HepG2 (cell line): ENCODE measurements around the gene DSTN. TPM values are rescaled to one million over a fixed set of nuclear protein-coding genes. Genes with fewer than 3 reads are reported as not detected.

Source experiments
- ADNP ChIP-seq: sonication (generic); formaldehyde crosslinking; IDR thresholded peaks from 2 replicates; pipeline ENCODE4 v1.4.0; 2020; ENCODE audit warnings: missing genetic modification reagents
- JUNB ChIP-seq: sonication (generic); formaldehyde crosslinking; IDR thresholded peaks from 2 replicates; pipeline ENCODE4 v1.8.0; 2022; ENCODE audit warnings: missing genetic modification reagents, mild to moderate bottlenecking, borderline replicate concordance
- NFIB ChIP-seq: sonication (generic); formaldehyde crosslinking; IDR thresholded peaks from 2 replicates; pipeline ENCODE4 v1.9.0; 2021; ENCODE audit warnings: missing genetic modification reagents, mild to moderate bottlenecking, borderline replicate concordance
- PCBP2 ChIP-seq: fragments of 200-400 bp; formaldehyde crosslinking; optimal IDR thresholded peaks from 2 replicates; pipeline ENCODE3; 2018; ENCODE audit warnings: low read length, low read depth; ENCODE audit not compliant: poor library complexity, severe bottlenecking
- REXO4 ChIP-seq: sonication (generic); formaldehyde crosslinking; IDR thresholded peaks from 2 replicates; pipeline ENCODE4 v1.8.0; 2022; ENCODE audit warnings: missing genetic modification reagents, mild to moderate bottlenecking, borderline replicate concordance
- RFX5 ChIP-seq: IDR thresholded peaks from 2 replicates; pipeline ENCODE4 v1.6.1; 2011; ENCODE audit warnings: low read depth, low read length, improper control_type of control experiment
- SMARCC2 ChIP-seq: fragments of 450-650 bp; IDR thresholded peaks from 2 replicates; pipeline ENCODE4 v1.6.1; 2017; ENCODE audit warnings: antibody characterized with exemption, mild to moderate bottlenecking
- STAG1 ChIP-seq: sonication (generic); formaldehyde crosslinking; IDR thresholded peaks from 2 replicates; pipeline ENCODE4 v1.4.0; 2020; ENCODE audit warnings: missing genetic modification reagents
- TAF1 ChIP-seq: sonication (generic); formaldehyde crosslinking; IDR thresholded peaks from 2 replicates; pipeline ENCODE4 v1.4.0; 2020; ENCODE audit warnings: missing genetic modification reagents
- TEAD3 ChIP-seq: optimal IDR thresholded peaks from 2 replicates; pipeline ENCODE3; 2016; ENCODE audit warnings: borderline replicate concordance
- ZNF136 ChIP-seq: sonication (generic); formaldehyde crosslinking; IDR thresholded peaks from 2 replicates; pipeline ENCODE4 v1.8.1; 2022; ENCODE audit warnings: low read depth, mild to moderate bottlenecking, moderate library complexity, missing genetic modification reagents
- ZNF557 ChIP-seq: sonication (generic); formaldehyde crosslinking; IDR thresholded peaks from 2 replicates; pipeline ENCODE4 v1.4.0; 2020; ENCODE audit warnings: missing genetic modification reagents
- ZNF615 ChIP-seq: sonication (generic); formaldehyde crosslinking; IDR thresholded peaks from 2 replicates; pipeline ENCODE4 v1.5.0; 2020; ENCODE audit warnings: mild to moderate bottlenecking, missing genetic modification reagents, borderline replicate concordance
- polyA plus RNA-seq, 8 experiments: library from polyadenylated mRNA; depleted of rRNA in 3 of 8; stranded (reverse) in 7 of 8; unstranded in 1 of 8; fragments of >200 nt; fragmentation: Illumina TruSeq in 4 of 8; extraction: Trizol in 4 of 8; gene quantifications; 2 replicates each; pipeline versions ENCODE4 v1.2.1 to v1.2.3, GENCODE V29; 2011 to 2016; ENCODE audit warnings: low read depth in 4 of 8, missing spikeins in 1 of 8, mixed read lengths in 1 of 8; ENCODE audit not compliant: insufficient read depth in 1 of 8
- total RNA-seq, 5 experiments: library from RNA; depleted of rRNA; stranded (reverse); fragments of >200 nt; fragmentation: Illumina TruSeq; extraction: Trizol; gene quantifications; 2 replicates each; pipeline ENCODE4 v1.2.3, GENCODE V29; 2016; ENCODE audit warnings: low read depth in 1 of 5
- TF ChIP-seq, protein P1 (sequence below): sonication (generic); formaldehyde crosslinking; IDR thresholded peaks from 2 replicates; pipeline ENCODE4 v1.5.0; 2020; ENCODE audit warnings: mild to moderate bottlenecking, missing genetic modification reagents, borderline replicate concordance
- TF ChIP-seq, protein P2 (sequence below): sonication (generic); formaldehyde crosslinking; IDR thresholded peaks from 2 replicates; pipeline ENCODE4 v1.9.0; 2021; ENCODE audit warnings: missing genetic modification reagents, borderline replicate concordance
- TF ChIP-seq, protein P3 (sequence below), 2 experiments: IDR thresholded peaks; 2 replicates each; pipeline ENCODE4 v1.6.1; 2011 to 2012; ENCODE audit warnings: low read length in 2 of 2, borderline replicate concordance in 1 of 2, low read depth in 1 of 2, mild to moderate bottlenecking in 1 of 2, moderate library complexity in 1 of 2
- TF ChIP-seq, protein P4 (sequence below): sonication (generic); formaldehyde crosslinking; IDR thresholded peaks from 2 replicates; pipeline ENCODE4 v1.4.0; 2020; ENCODE audit warnings: missing genetic modification reagents

The DSTN gene
- total and polyA plus RNA-seq, 2 of the 13 experiments (the other 11 are each of a cell fraction or from before 2014, with no cell fraction given) = 27.6 to 106 TPM

DNA sequence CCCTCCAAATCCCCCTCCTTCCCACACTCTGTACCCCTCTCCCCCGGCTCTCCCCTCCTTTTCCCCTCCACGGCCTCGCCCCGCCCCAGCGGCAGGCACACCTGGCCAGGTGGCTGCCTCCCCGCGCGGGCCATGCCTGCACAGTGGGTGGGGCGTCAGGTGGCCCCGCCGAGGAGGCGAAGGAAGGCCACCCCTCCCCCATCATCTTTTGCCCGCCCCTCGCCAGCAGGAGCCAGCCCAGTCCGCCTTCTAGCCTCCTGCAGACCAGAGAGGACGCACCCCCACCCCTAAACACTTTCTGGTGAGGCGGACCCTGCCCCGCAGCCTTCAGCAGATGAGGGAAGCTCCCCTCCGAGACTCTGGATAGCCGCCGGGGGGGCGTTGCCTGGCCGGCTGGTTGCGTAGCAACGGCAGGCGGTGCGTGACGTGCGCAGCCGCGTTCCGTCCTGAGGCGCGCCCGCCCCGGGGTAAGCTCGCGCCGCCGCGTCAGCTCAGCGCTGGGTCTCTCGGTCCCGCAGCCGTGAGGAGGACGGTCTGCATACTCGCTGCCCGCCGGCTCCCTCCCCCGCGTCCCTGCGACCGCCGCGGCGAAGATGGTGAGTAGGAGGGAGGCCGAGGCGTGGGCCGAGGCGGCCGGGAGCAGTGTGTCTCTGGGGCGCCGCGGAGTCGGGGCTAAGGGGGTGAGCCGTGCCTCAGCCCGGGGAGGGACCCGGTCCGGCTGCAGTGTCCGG lies at the start of gene DSTN (continued):
- TF ChIP-seq, protein P1, sequence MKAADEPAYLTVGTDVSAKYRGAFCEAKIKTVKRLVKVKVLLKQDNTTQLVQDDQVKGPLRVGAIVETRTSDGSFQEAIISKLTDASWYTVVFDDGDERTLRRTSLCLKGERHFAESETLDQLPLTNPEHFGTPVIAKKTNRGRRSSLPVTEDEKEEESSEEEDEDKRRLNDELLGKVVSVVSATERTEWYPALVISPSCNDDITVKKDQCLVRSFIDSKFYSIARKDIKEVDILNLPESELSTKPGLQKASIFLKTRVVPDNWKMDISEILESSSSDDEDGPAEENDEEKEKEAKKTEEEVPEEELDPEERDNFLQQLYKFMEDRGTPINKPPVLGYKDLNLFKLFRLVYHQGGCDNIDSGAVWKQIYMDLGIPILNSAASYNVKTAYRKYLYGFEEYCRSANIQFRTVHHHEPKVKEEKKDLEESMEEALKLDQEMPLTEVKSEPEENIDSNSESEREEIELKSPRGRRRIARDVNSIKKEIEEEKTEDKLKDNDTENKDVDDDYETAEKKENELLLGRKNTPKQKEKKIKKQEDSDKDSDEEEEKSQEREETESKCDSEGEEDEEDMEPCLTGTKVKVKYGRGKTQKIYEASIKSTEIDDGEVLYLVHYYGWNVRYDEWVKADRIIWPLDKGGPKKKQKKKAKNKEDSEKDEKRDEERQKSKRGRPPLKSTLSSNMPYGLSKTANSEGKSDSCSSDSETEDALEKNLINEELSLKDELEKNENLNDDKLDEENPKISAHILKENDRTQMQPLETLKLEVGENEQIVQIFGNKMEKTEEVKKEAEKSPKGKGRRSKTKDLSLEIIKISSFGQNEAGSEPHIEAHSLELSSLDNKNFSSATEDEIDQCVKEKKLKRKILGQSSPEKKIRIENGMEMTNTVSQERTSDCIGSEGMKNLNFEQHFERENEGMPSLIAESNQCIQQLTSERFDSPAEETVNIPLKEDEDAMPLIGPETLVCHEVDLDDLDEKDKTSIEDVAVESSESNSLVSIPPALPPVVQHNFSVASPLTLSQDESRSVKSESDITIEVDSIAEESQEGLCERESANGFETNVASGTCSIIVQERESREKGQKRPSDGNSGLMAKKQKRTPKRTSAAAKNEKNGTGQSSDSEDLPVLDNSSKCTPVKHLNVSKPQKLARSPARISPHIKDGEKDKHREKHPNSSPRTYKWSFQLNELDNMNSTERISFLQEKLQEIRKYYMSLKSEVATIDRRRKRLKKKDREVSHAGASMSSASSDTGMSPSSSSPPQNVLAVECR (CRISPR knock-in tag) = peak; percentile 98
- TF ChIP-seq ZNF615 (CRISPR knock-in tag) = no peak
- TF ChIP-seq STAG1 (CRISPR knock-in tag) = no peak
- no peak for TF ChIP-seq ADNP
- TF ChIP-seq ZNF557 (CRISPR knock-in tag) = no peak
- TF ChIP-seq ZNF136 (CRISPR knock-in tag) = no peak; the same call in 1 of the 2 replicates
- TF ChIP-seq REXO4 (CRISPR knock-in tag) = no peak
- no peak for TF ChIP-seq NFIB (CRISPR knock-in tag)
- peak; percentile 88 for TF ChIP-seq TAF1 (CRISPR knock-in tag)
- TF ChIP-seq, protein P2, sequence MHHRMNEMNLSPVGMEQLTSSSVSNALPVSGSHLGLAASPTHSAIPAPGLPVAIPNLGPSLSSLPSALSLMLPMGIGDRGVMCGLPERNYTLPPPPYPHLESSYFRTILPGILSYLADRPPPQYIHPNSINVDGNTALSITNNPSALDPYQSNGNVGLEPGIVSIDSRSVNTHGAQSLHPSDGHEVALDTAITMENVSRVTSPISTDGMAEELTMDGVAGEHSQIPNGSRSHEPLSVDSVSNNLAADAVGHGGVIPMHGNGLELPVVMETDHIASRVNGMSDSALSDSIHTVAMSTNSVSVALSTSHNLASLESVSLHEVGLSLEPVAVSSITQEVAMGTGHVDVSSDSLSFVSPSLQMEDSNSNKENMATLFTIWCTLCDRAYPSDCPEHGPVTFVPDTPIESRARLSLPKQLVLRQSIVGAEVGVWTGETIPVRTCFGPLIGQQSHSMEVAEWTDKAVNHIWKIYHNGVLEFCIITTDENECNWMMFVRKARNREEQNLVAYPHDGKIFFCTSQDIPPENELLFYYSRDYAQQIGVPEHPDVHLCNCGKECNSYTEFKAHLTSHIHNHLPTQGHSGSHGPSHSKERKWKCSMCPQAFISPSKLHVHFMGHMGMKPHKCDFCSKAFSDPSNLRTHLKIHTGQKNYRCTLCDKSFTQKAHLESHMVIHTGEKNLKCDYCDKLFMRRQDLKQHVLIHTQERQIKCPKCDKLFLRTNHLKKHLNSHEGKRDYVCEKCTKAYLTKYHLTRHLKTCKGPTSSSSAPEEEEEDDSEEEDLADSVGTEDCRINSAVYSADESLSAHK (CRISPR knock-in tag) = peak; percentile 43; the same call in 1 of the 2 replicates
- no peak for TF ChIP-seq JUNB (CRISPR knock-in tag)
- TF ChIP-seq, protein P3, sequence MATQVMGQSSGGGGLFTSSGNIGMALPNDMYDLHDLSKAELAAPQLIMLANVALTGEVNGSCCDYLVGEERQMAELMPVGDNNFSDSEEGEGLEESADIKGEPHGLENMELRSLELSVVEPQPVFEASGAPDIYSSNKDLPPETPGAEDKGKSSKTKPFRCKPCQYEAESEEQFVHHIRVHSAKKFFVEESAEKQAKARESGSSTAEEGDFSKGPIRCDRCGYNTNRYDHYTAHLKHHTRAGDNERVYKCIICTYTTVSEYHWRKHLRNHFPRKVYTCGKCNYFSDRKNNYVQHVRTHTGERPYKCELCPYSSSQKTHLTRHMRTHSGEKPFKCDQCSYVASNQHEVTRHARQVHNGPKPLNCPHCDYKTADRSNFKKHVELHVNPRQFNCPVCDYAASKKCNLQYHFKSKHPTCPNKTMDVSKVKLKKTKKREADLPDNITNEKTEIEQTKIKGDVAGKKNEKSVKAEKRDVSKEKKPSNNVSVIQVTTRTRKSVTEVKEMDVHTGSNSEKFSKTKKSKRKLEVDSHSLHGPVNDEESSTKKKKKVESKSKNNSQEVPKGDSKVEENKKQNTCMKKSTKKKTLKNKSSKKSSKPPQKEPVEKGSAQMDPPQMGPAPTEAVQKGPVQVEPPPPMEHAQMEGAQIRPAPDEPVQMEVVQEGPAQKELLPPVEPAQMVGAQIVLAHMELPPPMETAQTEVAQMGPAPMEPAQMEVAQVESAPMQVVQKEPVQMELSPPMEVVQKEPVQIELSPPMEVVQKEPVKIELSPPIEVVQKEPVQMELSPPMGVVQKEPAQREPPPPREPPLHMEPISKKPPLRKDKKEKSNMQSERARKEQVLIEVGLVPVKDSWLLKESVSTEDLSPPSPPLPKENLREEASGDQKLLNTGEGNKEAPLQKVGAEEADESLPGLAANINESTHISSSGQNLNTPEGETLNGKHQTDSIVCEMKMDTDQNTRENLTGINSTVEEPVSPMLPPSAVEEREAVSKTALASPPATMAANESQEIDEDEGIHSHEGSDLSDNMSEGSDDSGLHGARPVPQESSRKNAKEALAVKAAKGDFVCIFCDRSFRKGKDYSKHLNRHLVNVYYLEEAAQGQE (IDR thresholded peaks at IDR 0.05; ENCODE audit: borderline replicate concordance in 1 of 2, low read depth in 1 of 2, low read length in 2 of 2) = peak in 1 of 2 experiments; percentile 28; a peak in 1 of 4 replicates
- no peak for TF ChIP-seq SMARCC2
- TF ChIP-seq, protein P4, sequence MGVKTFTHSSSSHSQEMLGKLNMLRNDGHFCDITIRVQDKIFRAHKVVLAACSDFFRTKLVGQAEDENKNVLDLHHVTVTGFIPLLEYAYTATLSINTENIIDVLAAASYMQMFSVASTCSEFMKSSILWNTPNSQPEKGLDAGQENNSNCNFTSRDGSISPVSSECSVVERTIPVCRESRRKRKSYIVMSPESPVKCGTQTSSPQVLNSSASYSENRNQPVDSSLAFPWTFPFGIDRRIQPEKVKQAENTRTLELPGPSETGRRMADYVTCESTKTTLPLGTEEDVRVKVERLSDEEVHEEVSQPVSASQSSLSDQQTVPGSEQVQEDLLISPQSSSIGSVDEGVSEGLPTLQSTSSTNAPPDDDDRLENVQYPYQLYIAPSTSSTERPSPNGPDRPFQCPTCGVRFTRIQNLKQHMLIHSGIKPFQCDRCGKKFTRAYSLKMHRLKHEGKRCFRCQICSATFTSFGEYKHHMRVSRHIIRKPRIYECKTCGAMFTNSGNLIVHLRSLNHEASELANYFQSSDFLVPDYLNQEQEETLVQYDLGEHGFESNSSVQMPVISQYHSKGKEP (CRISPR knock-in tag) = no peak
- TF ChIP-seq RFX5 = peak; percentile 91
- TF ChIP-seq PCBP2 = no peak
- peak; percentile 41 for TF ChIP-seq TEAD3 (CRISPR knock-in tag)
